K562 (cell line): Measurements from ENCODE around the gene CENPH. TPM values are rescaled to one million over a fixed set of nuclear protein-coding genes. Genes with fewer than 3 reads are reported as not detected.

Source experiments
- ATAC-seq: fragments of 200-7000 bp; cut with Tn5 transposase; 3 replicates; pipeline ENCODE4 v1.9.1; 2020; ENCODE audit warnings: moderate library complexity
- BruUV-seq: library from RNA; stranded (reverse); fragments of 400-500 nt; replicated peaks from 2 replicates; lab custom pipeline; 2021; lab: Mats Ljungman, UMichigan
- CTCF ChIA-PET: fragments of 300-600 bp; formaldehyde crosslinking; extraction: SDS; loops from one replicate; lab custom pipeline; 2021; ENCODE audit warnings: low intra/inter-chr PET ratio; lab: Yijun Ruan, JAX
- POLR2A ChIA-PET: fragments of 300-600, 350-650 bp; sonication (Branson Sonifier 250); formaldehyde crosslinking; extraction: SDS; loops from one replicate; lab custom pipeline; 2021; ENCODE audit warnings: antibody characterized with exemption, inconsistent platforms; lab: Yijun Ruan, JAX
- DNase-seq, 4 experiments: peaks; one replicate each; pipeline versions ENCODE4 v3.0.0 to v3.0.0-alpha.2; 2011 to 2018; ENCODE audit warnings: low spot score in 3 of 4, mixed read lengths in 3 of 4; ENCODE audit errors: extremely low read depth in 1 of 4
- FAIRE-seq: peaks from 2 replicates; lab custom pipeline; 2011; peaks lifted over from hg19 to GRCh38; lab: Jason Lieb, UNC
- H2AFZ ChIP-seq: 2 replicates; pipeline ENCODE4 v1.6.0; 2011; ENCODE audit warnings: low read depth, low read length, control low read depth, inconsistent platforms
- H3K27ac ChIP-seq: fragments of 200-600 bp; 3 replicates; pipeline ENCODE4 v1.8.0; 2011; ENCODE audit warnings: low read depth, mild to moderate bottlenecking, control low read depth, inconsistent platforms, low read length, moderate library complexity, mixed read lengths; ENCODE audit errors: extremely low read depth
- H3K27me3 ChIP-seq, 2 experiments: fragments of 300-600 bp in 1 of 2; 2 replicates in 1 of 2; 3 replicates in 1 of 2; pipeline versions ENCODE4 v1.6.0 to v1.8.0; 2011; ENCODE audit warnings: inconsistent platforms in 2 of 2, low read length in 2 of 2, mild to moderate bottlenecking in 1 of 2, mixed read lengths in 1 of 2, moderate library complexity in 1 of 2; ENCODE audit not compliant: control insufficient read depth in 2 of 2, insufficient read depth in 2 of 2
- H3K36me3 ChIP-seq: fragments of 300-600 bp; 3 replicates; pipeline ENCODE4 v1.8.0; 2011; ENCODE audit warnings: mild to moderate bottlenecking, low read length, inconsistent platforms; ENCODE audit not compliant: control insufficient read depth, insufficient read depth
- H3K4me1 ChIP-seq, 2 experiments: fragments of 200-600 bp in 1 of 2; replicated peaks in 1 of 2; 2 replicates in 1 of 2; 3 replicates in 1 of 2; pipeline versions ENCODE4 v1.5.1 to v1.8.0; 2011; ENCODE audit warnings: inconsistent platforms in 2 of 2, low read length in 2 of 2, mild to moderate bottlenecking in 1 of 2, mixed read lengths in 1 of 2, moderate library complexity in 1 of 2; ENCODE audit not compliant: control insufficient read depth in 2 of 2, insufficient read depth in 2 of 2
- H3K4me2 ChIP-seq: 2 replicates; pipeline ENCODE4 v1.6.1; 2011; ENCODE audit warnings: low read length, control low read depth, inconsistent platforms, mixed read lengths; ENCODE audit not compliant: insufficient read depth
- H3K4me3 ChIP-seq: fragments of 200-600 bp; sonication (generic), shearing (Covaris generic); 2 replicates; pipeline ENCODE4 v1.5.1; 2016; ENCODE audit warnings: control low read depth, inconsistent platforms
- H3K79me2 ChIP-seq: fragments of 200-600 bp; 3 replicates; pipeline ENCODE4 v1.8.0; 2011; ENCODE audit warnings: low read length, inconsistent platforms; ENCODE audit not compliant: control insufficient read depth, insufficient read depth
- H3K9ac ChIP-seq, 2 experiments: 2 replicates each; pipeline versions ENCODE4 v1.6.0 to v1.6.1; 2011; ENCODE audit warnings: low read depth in 2 of 2, low read length in 2 of 2, control low read depth in 1 of 2, inconsistent platforms in 1 of 2, mild to moderate bottlenecking in 1 of 2, mixed read lengths in 1 of 2; ENCODE audit not compliant: insufficient read depth in 1 of 2
- H3K9me1 ChIP-seq: one replicate; pipeline ENCODE4 v1.6.0; 2011; ENCODE audit warnings: inconsistent platforms, mild to moderate bottlenecking, low read length, moderate library complexity; ENCODE audit not compliant: control insufficient read depth, insufficient read depth
- H3K9me3 ChIP-seq: replicated peaks from 2 replicates; pipeline ENCODE4 v1.5.1; 2011; ENCODE audit warnings: low read depth, low read length, inconsistent platforms; ENCODE audit not compliant: control insufficient read depth, insufficient read depth
- H4K20me1 ChIP-seq: replicated peaks from 2 replicates; pipeline ENCODE4 v1.6.1; 2011; ENCODE audit warnings: low read length, inconsistent platforms, mixed read lengths; ENCODE audit not compliant: control insufficient read depth, insufficient read depth
- CLOCK ChIP-seq: fragments of 250-450 bp; sonication (Bioruptor Pico); IDR thresholded peaks from 2 replicates; pipeline ENCODE4 v1.4.0; 2020; ENCODE audit warnings: mild to moderate bottlenecking, moderate library complexity, borderline replicate concordance
- CTCF ChIP-seq, 3 experiments: IDR thresholded peaks in 2 of 3; conservative IDR thresholded peaks in 1 of 3; 2 replicates each; pipeline ENCODE4 v1.5.1; 2011 to 2012; ENCODE audit warnings: low read length in 3 of 3, mild to moderate bottlenecking in 3 of 3, control low read depth in 2 of 3, improper control_type of control experiment in 1 of 3, inconsistent platforms in 1 of 3, low read depth in 1 of 3, mixed read lengths in 1 of 3, moderate library complexity in 1 of 3; ENCODE audit not compliant: insufficient read depth in 2 of 3
- HINFP ChIP-seq: fragments of 450-650 bp; conservative IDR thresholded peaks from 2 replicates; pipeline ENCODE4 v1.6.1; 2016; ENCODE audit warnings: missing genetic modification characterization, low read depth, mild to moderate bottlenecking, control low read depth, missing compliant biosample characterization
- KLF16 ChIP-seq: IDR thresholded peaks from 2 replicates; pipeline ENCODE4 v1.6.1; 2016; ENCODE audit warnings: antibody characterized with exemption
- NEUROD1 ChIP-seq: fragments of 150-350 bp; IDR thresholded peaks from 2 replicates; pipeline ENCODE4 v1.6.1; 2014; ENCODE audit warnings: borderline replicate concordance, low read length, low read depth; ENCODE audit not compliant: partially characterized antibody
- NR1H2 ChIP-seq: sonication (generic); formaldehyde crosslinking; IDR thresholded peaks from 2 replicates; pipeline ENCODE4 v1.4.0; 2020; ENCODE audit warnings: mild to moderate bottlenecking, missing genetic modification reagents
- NR2F6 ChIP-seq: fragments of 450-650 bp; formaldehyde crosslinking; IDR thresholded peaks from 2 replicates; pipeline ENCODE4 v1.4.0; 2020; ENCODE audit warnings: mild to moderate bottlenecking
- PHB ChIP-seq: fragments of 250-450 bp; sonication (Bioruptor Pico); IDR thresholded peaks from 2 replicates; pipeline ENCODE4 v1.5.0; 2021
- POLR2H ChIP-seq: IDR thresholded peaks from 2 replicates; pipeline ENCODE4 v1.6.1; 2016; ENCODE audit warnings: missing genetic modification characterization, low read depth, mild to moderate bottlenecking, control low read depth, missing compliant biosample characterization, moderate library complexity
- SRSF3 ChIP-seq: fragments of 200-400 bp; formaldehyde crosslinking; IDR thresholded peaks from 2 replicates; pipeline ENCODE4 v1.6.1; 2016; ENCODE audit warnings: mild to moderate bottlenecking, low read length, moderate library complexity; ENCODE audit not compliant: insufficient read depth
- YBX1 ChIP-seq: fragments of 450-650 bp; IDR thresholded peaks from 2 replicates; pipeline ENCODE4 v1.7.1; 2016; ENCODE audit warnings: mild to moderate bottlenecking
- ZHX1 ChIP-seq: fragments of 150-350 bp; conservative IDR thresholded peaks from 2 replicates; pipeline ENCODE4 v1.6.1; 2014; ENCODE audit warnings: low read length
- ZNF239 ChIP-seq: fragments of 250-450 bp; sonication (Bioruptor Pico); IDR thresholded peaks from 2 replicates; pipeline ENCODE4 v1.4.0; 2020; ENCODE audit warnings: mild to moderate bottlenecking
- ZNF274 ChIP-seq: IDR thresholded peaks from 2 replicates; pipeline ENCODE4 v1.6.1; 2011; ENCODE audit warnings: low read depth, mild to moderate bottlenecking, low read length, moderate library complexity, borderline replicate concordance
- ZSCAN29 ChIP-seq: fragments of 450-650 bp; IDR thresholded peaks from 2 replicates; pipeline ENCODE4 v1.6.1; 2017
- WGBS: fragments of 100-300 bp; shearing (Covaris generic); methylation state at CpG from one replicate; pipeline ENCODE4 v1.1.6; 2016; ENCODE audit warnings: low coverage, mixed read lengths; ENCODE audit not compliant: insufficient coverage; ENCODE audit errors: missing lambda C conversion rate; 5-methylcytosine and 5-hydroxymethylcytosine counted together
- in situ Hi-C: fragments of 300-500 bp; cut with MboI; formaldehyde crosslinking; loops from 4 replicates; pipeline ENCODE4 v1.15.0; 2018; ENCODE audit warnings: inconsistent platforms, mixed read lengths
- intact Hi-C: fragments of 100-400 bp; cut with micrococcal nuclease; formaldehyde crosslinking; loops from 2 replicates; pipeline ENCODE4 v1.14.2; 2022
- polyA plus RNA-seq, 8 experiments: library from polyadenylated mRNA; depleted of rRNA in 4 of 8; stranded (reverse) in 5 of 8; unstranded in 3 of 8; fragments of >200 nt; fragmentation: Nextera tagmentation in 2 of 8; fragmentation: Illumina TruSeq in 1 of 8; extraction: Ambion mirVana in 2 of 8; extraction: Trizol in 1 of 8; gene quantifications; 2 replicates each; pipeline versions ENCODE4 v1.2.1 to v1.2.3, GENCODE V29; 2011 to 2014; ENCODE audit warnings: inconsistent platforms in 1 of 8, missing spikeins in 1 of 8
- total RNA-seq, 7 experiments: library from RNA; depleted of rRNA in 6 of 7; stranded (reverse); fragments of >200 nt in 6 of 7; fragmentation: Illumina TruSeq in 2 of 7; extraction: Trizol in 2 of 7; gene quantifications; 2 replicates each; pipeline versions ENCODE4 v1.2.1 to v1.2.3, GENCODE V29; 2011 to 2021; ENCODE audit warnings: low replicate concordance in 1 of 7

The CENPH gene
- total and polyA plus RNA-seq, 9 of the 15 experiments (the other 6 are each of a cell fraction or from before 2014, with no cell fraction given): 10.5 to 124 (median 74.9) TPM

- Histone ChIP-seq H3K27me3 (no peaks in the 10 kb centered on the region), H3K4me2 (no peak overlapping the region), H4K20me1 (no peaks in the 10 kb centered on the region), H3K79me2 (no peaks in the 10 kb centered on the region), H3K9ac (no peak overlapping the region), H3K4me3 (no peak overlapping the region), H3K27ac (no peak overlapping the region), H2AFZ (no peak overlapping the region), H3K9me1 (no peaks in the 10 kb centered on the region), H3K36me3 (peaks cover 41% of the 10 kb centered on the region; the same call in 2 of the 3 replicates), H3K4me1 (peaks cover 8 to 9% of the 10 kb centered on the region in 2 experiments; a peak in 4 of 5 replicates), H3K9me3 (no peaks in the 10 kb centered on the region)
- intact Hi-C loops: no loop called here
- ChIA-PET CTCF (no interaction called here), POLR2A (interaction anchor here (2.6 to 3.0 kb wide), 2 partner anchors 12 to 19 kb away, joined by 9 to 10 read pairs; no protein-coding TSS in a partner anchor)
- DNase-seq (no peak), ATAC-seq (no peak), FAIRE-seq (no peak)
- no TSS peak for BruUV-seq
- 69% methylated on average over 2 of the region's 2 CpGs for WGBS
- in situ Hi-C loops: no loop called here
- no peak for TF ChIP-seq CTCF (IDR thresholded peaks at IDR 0.05 in 2 of 3, conservative IDR thresholded peaks at IDR 0.05 in 1 of 3; ENCODE audit: insufficient read depth in 2 of 3, low read depth in 1 of 3, low read length in 3 of 3)
- no peak for TF ChIP-seq YBX1
- no peak for TF ChIP-seq ZNF239
- TF ChIP-seq NR1H2 (CRISPR knock-in tag): no peak
- TF ChIP-seq NEUROD1: no peak
- TF ChIP-seq POLR2H: no peak
- no peak for TF ChIP-seq CLOCK
- no peak for TF ChIP-seq PHB
- TF ChIP-seq ZSCAN29: no peak
- no peak for TF ChIP-seq ZHX1
- TF ChIP-seq HINFP (tag): no peak
- no peak for TF ChIP-seq SRSF3
- no peak for TF ChIP-seq NR2F6 (CRISPR knock-in tag)
- TF ChIP-seq ZNF274: no peak
- no peak for TF ChIP-seq KLF16
These were observed 22.6 kb downstream of the CENPH start for GRCh38 chr5:69212022-69212421.
